Activated CD4-positive, alpha-beta memory T cell treated with anti-CD3 and anti-CD28 coated beads, Interleukin-2, amount 10 ng/mL, durations not matched to agents 7 days and 5 days (primary cell): Measurements from ENCODE around the gene MTHFD2L. TPM values are rescaled to one million over a fixed set of nuclear protein-coding genes. Genes with fewer than 3 reads are reported as not detected.

Experiments used
- CTCF ChIA-PET: fragments of 350-600 bp; sonication (Branson Sonifier 250); formaldehyde crosslinking; loops from one replicate; lab custom pipeline; 2021; ENCODE audit warnings: antibody characterized with exemption, inconsistent platforms; lab: Charles Lee
- POLR2A ChIA-PET: fragments of 350-600 bp; sonication (Branson Sonifier 250); formaldehyde crosslinking; loops from one replicate; lab custom pipeline; 2021; ENCODE audit warnings: antibody characterized with exemption; lab: Charles Lee
- DNase-seq: peaks from one replicate; pipeline ENCODE4 v3.0.0-alpha.2; 2020
- H3K27ac Mint-ChIP-seq: one replicate; pipeline ENCODE4 v1.8.0; 2021; ENCODE audit warnings: mild to moderate bottlenecking, mixed read lengths
- H3K27me3 Mint-ChIP-seq: one replicate; pipeline ENCODE4 v1.8.0; 2021; ENCODE audit warnings: mixed read lengths
- H3K36me3 Mint-ChIP-seq: one replicate; pipeline ENCODE4 v1.8.0; 2021; ENCODE audit warnings: low read depth, mixed read lengths
- H3K4me1 Mint-ChIP-seq: one replicate; pipeline ENCODE4 v1.8.0; 2021; ENCODE audit warnings: mixed read lengths
- H3K4me3 Mint-ChIP-seq: one replicate; pipeline ENCODE4 v1.8.0; 2021; ENCODE audit warnings: mild to moderate bottlenecking, mixed read lengths
- H3K9me3 Mint-ChIP-seq: one replicate; pipeline ENCODE4 v1.8.0; 2021; ENCODE audit warnings: mixed read lengths
- total RNA-seq, 2 experiments: library from RNA; stranded (reverse); gene quantifications; one replicate each; pipeline ENCODE4 v1.2.3, GENCODE V29; 2021

The MTHFD2L gene
- total RNA-seq, 2 experiments from 2014 or later, result 3.9 to 4.8 TPM

DNA sequence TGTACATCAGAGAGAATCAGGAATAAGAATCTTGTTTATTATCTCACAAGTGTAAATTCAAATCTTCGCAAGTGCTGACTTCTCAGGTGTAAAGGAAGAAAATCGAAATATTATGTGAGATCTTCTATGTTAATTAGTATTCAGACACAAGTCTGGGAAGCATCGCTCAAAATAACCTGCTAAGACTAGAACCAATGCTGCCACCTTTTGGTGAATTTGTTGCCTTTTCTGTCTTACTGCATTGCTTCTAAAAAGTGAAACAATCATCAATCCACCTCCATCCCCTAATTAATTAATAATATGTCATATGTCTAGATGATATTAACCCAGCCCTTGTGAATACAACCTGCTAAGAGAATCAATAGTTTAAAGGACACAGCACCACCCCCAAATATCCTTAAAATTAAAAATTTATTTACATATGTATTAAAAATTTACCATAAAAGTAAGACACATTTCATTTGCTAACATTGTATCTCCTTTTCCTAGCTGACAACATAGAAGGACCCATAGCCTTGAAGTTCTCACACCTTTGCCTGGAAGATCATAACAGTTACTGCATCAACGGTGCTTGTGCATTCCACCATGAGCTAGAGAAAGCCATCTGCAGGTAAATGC lies 153.9 kb downstream of the MTHFD2L start:
- no peaks in the 10 kb centered on the region for H3K27me3 Mint-ChIP-seq
- H3K36me3 Mint-ChIP-seq, result no peaks in the 10 kb centered on the region
- ChIA-PET POLR2A (no interaction called here), CTCF (interaction anchor here (0.8 to 1.7 kb wide), 4 partner anchors 81 to 122 kb away, joined by 3 to 7 read pairs (median 4); no protein-coding TSS in a partner anchor)
- H3K4me3 Mint-ChIP-seq, result no peak overlapping the region
- no peak for DNase-seq
- no peaks in the 10 kb centered on the region for H3K9me3 Mint-ChIP-seq
- no peak overlapping the region for H3K27ac Mint-ChIP-seq
- peaks cover 8% of the 10 kb centered on the region for H3K4me1 Mint-ChIP-seq

DNA sequence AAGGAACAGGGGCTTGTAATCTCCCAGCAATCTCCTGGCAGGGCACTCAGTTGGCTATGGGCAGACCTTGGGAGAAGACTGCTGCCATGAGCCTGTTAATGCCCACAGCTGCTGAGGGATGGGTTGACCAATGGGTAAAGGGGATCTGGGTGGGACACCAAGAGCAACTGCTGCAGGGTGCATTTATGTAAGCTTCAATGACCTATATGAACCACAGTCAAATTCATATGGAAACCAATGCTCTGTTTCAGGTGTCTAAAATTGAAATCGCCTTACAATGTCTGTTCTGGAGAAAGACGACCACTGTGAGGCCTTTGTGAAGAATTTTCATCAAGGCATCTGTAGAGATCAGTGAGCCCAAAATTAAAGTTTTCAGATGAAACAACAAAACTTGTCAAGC lies 156.4 kb downstream of the MTHFD2L start:
- DNase-seq, result no peak
- Mint-ChIP-seq H3K9me3 (no peaks in the 10 kb centered on the region), H3K27ac (no peak overlapping the region), H3K36me3 (no peaks in the 10 kb centered on the region), H3K4me1 (no peaks in the 10 kb centered on the region), H3K4me3 (no peak overlapping the region), H3K27me3 (no peaks in the 10 kb centered on the region)
- ChIA-PET CTCF (interaction anchor here (0.7 kb wide), 1 partner anchor 142 kb away, joined by 3 read pairs; no protein-coding TSS in a partner anchor), POLR2A (no interaction called here)

DNA sequence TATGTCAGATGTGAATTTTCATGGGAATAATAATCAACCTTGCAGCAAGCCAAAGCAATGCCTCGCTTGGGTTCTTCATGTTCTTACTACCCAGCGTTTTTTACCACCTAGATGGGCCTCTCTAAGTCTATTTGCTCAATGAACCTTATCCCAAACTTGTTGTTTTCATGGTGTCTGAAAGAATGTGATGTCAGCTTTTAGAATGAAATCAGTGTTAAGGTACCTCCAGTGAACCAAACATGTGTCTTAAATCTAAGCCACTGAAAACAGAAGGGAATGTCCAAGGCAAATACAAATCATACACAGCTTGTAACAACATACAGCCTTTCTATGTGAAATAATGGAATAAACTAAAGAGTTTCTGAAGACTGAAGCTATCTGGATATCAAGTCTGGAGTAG lies 157.0 kb downstream of the MTHFD2L start:
- Mint-ChIP-seq H3K4me1 (no peaks in the 10 kb centered on the region), H3K4me3 (no peak overlapping the region), H3K9me3 (no peaks in the 10 kb centered on the region), H3K27me3 (no peaks in the 10 kb centered on the region), H3K27ac (no peak overlapping the region), H3K36me3 (no peaks in the 10 kb centered on the region)
- POLR2A ChIA-PET, result no interaction called here
- CTCF ChIA-PET, result interaction anchor here (0.7 kb wide), 1 partner anchor 141 kb away, joined by 3 read pairs; no protein-coding TSS in a partner anchor
- no peak for DNase-seq

DNA sequence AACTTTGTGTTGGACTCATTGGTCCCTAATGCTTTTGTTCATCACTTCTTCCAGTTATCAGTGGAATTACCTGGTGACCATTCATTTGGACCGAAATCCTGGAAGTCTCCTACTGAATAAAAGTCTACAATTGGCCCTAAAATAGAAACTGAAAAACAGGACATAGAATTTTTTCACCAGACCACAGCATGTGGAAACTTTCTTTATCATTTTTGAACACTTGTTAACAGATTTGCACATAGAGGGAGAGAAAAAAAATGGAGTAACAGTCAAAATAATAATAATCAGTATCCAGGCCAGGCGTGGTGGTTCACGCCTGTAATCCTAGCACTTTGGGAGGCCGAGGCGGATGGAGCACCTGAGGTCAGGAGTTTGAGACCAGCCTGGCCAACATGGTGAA lies 157.5 kb downstream of the MTHFD2L start:
- CTCF ChIA-PET, result interaction anchor here (0.7 kb wide), 1 partner anchor 11 kb away, joined by 3 read pairs; no protein-coding TSS in a partner anchor
- DNase-seq, result no peak
- POLR2A ChIA-PET, result no interaction called here

DNA sequence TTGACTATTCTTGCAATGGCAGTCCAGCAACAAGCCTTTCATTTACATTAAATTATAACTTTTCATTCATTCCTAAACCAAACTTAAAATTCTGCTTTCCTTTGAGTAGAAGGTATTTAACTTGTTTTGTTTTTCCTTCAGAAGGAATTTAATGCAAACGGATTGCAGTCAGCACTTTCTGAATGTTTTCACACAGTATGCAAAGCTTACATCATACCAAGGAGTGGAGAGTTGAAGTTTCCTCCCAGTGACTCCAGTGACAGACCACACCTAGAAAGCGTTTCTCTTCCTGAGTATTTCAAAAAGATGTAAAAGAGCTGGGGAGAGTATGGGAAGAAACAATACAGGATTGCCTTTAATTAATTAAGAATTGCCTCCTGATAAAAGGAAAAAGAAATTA lies 158.5 kb downstream of the MTHFD2L start:
- POLR2A ChIA-PET, result no interaction called here
- Mint-ChIP-seq H3K4me3 (no peak overlapping the region), H3K27ac (no peak overlapping the region), H3K4me1 (no peaks in the 10 kb centered on the region), H3K27me3 (peaks cover 3% of the 10 kb centered on the region), H3K36me3 (no peaks in the 10 kb centered on the region), H3K9me3 (no peaks in the 10 kb centered on the region)
- CTCF ChIA-PET, result interaction anchor here (0.9 kb wide), 1 partner anchor 17 kb away, joined by 3 read pairs; no protein-coding TSS in a partner anchor
- DNase-seq, result no peak

More for the DNA sequence above, 157.5 kb downstream of the MTHFD2L start:
- Mint-ChIP-seq H3K4me3 (no peak overlapping the region), H3K4me1 (no peaks in the 10 kb centered on the region), H3K9me3 (no peaks in the 10 kb centered on the region), H3K27me3 (no peaks in the 10 kb centered on the region), H3K27ac (no peak overlapping the region), H3K36me3 (no peaks in the 10 kb centered on the region)

DNA sequence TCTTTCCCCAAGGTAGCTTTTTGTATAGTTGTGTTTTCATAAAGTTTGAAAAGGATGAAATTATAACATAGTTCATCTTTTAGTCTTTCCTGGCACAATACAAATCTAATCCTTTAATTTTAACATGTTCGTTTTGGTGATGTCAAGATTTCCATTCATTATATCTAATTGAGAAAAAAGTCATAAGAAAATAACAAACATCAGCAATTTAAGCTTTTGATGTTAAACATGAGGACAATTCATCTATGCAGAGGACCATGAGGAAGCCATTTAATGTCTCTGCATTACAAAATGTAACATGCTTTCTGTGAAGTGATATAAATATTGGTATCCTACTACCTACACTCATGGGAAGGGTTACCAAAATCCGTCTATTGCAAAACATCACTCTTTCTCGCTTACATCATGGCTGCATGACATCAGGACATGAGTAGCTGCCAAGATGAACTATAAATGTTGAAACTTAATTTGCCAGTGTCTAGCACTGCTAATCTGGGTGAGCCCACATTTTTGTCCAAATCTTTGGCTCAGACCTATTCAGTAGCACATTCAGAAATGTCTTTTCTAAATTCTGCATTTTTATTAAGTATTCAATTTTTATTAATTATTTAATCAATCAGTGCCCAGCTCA lies 159.8 kb downstream of the MTHFD2L start:
- H3K9me3 Mint-ChIP-seq, result no peaks in the 10 kb centered on the region
- H3K4me1 Mint-ChIP-seq, result no peaks in the 10 kb centered on the region
- no peak overlapping the region for H3K4me3 Mint-ChIP-seq
- ChIA-PET POLR2A (no interaction called here), CTCF (interaction anchor here (0.9 kb wide), 1 partner anchor 89 kb away, joined by 6 read pairs; no protein-coding TSS in a partner anchor)
- no peaks in the 10 kb centered on the region for H3K36me3 Mint-ChIP-seq
- DNase-seq, result no peak
- H3K27me3 Mint-ChIP-seq, result peaks cover 8% of the 10 kb centered on the region
- no peak overlapping the region for H3K27ac Mint-ChIP-seq

DNA sequence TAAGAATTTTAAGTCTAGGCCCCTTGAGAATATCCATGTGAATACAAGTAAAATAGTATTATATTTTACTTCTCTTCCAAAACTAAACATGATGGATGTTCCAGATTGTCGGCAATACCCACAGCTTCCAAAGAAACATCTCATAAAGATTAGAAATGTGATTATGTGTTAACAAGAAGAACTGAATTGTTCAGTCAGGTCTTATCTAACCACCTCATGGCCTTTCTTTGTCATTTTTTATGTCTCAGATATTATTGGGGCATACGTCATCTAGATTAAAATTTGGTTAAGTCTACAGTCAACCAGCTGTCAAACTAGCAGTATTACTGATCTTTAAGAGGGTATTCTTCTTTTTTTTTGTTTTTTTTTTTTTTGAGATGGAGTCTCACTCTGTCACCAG lies 160.4 kb downstream of the MTHFD2L start:
- ChIA-PET POLR2A (no interaction called here), CTCF (interaction anchor here (0.6 kb wide), 1 partner anchor 129 kb away, joined by 3 read pairs; no protein-coding TSS in a partner anchor)
- H3K9me3 Mint-ChIP-seq, result no peaks in the 10 kb centered on the region
- H3K27me3 Mint-ChIP-seq, result peaks cover 13% of the 10 kb centered on the region
- H3K27ac Mint-ChIP-seq, result no peak overlapping the region
- no peaks in the 10 kb centered on the region for H3K4me1 Mint-ChIP-seq
- H3K36me3 Mint-ChIP-seq, result no peaks in the 10 kb centered on the region
- H3K4me3 Mint-ChIP-seq, result no peak overlapping the region
- DNase-seq, result no peak

DNA sequence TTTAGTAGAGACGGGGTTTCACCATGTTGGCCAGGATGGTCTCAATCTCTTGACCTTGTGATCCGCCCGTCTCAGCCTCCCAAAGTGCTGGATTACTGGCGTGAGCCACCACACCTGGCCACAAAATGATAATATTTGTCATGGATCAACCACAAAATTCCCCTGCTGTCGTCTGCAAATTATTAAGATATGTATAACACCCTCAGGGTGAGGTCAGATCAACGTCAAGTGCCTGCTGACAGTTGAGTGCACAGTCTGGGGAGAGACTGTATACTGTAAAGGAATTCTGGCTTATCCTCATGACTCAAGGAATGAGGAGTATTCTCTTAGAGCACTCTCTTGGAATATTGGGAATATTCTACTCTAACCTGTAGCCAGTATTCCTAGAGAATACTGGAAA lies 161.6 kb downstream of the MTHFD2L start:
- H3K4me3 Mint-ChIP-seq, result no peak overlapping the region
- no peaks in the 10 kb centered on the region for H3K36me3 Mint-ChIP-seq
- DNase-seq, result no peak
- H3K4me1 Mint-ChIP-seq, result no peaks in the 10 kb centered on the region
- POLR2A ChIA-PET, result no interaction called here
- CTCF ChIA-PET, result interaction anchor here (1.3 to 1.8 kb wide), 3 partner anchors 18 to 356 kb away, joined by 4 to 11 read pairs (median 8); no protein-coding TSS in a partner anchor
- peaks cover 18% of the 10 kb centered on the region for H3K27me3 Mint-ChIP-seq
- H3K27ac Mint-ChIP-seq, result no peak overlapping the region
- no peaks in the 10 kb centered on the region for H3K9me3 Mint-ChIP-seq

DNA sequence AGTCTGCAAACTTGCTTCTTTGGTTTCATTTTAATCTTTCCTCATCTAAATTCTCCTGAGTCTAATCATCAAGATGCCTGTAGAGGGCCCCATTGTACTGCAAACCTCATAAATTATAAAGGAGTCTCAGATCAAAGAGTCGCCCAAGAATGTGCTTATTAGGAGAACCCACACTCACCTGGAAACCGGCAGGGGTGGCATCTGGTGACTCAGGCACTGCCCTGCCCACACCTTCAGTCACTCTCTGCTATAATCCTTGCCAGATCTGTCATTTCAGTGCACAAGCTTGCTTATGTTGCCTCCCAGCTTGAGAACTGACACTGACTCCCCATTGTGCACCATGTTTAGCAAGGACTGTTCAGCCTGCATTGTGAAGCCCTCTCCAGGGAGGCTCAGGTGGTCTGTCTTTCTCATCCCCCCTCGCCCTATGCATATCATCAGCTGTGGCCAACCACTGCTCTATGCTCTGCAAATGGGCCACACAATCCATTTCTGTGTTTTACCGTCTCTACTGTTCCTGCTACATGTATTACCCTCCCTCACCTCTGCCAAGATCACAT lies 162.7 kb downstream of the MTHFD2L start:
- Mint-ChIP-seq H3K9me3 (no peaks in the 10 kb centered on the region), H3K27me3 (peaks cover 18% of the 10 kb centered on the region), H3K4me3 (no peak overlapping the region), H3K4me1 (no peaks in the 10 kb centered on the region), H3K27ac (no peak overlapping the region), H3K36me3 (no peaks in the 10 kb centered on the region)
- POLR2A ChIA-PET, result no interaction called here
- CTCF ChIA-PET, result interaction anchor here (1.0 to 1.8 kb wide), 4 partner anchors 17 to 355 kb away, joined by 4 to 11 read pairs (median 8); no protein-coding TSS in a partner anchor
- DNase-seq, result no peak

DNA sequence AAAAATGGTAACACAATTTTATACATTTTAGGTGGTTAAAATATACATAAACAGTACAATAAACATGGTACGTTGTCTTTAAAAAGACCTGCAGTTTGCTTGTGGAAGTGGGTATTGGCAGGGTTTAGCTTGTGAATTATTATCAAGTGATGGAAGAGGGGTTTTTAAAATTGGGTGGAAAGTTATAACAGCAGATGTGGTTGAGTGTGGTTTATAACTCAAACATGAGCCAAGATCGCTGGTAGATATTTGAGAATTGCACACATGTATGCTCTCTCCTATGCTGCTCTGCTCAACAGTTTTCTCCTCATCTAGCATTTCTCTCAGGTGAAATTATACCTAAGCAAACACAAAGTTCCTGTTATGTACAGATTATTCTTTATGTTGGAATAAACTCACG lies 164.4 kb downstream of the MTHFD2L start:
- H3K4me1 Mint-ChIP-seq, result no peaks in the 10 kb centered on the region
- CTCF ChIA-PET, result no interaction called here
- H3K27me3 Mint-ChIP-seq, result peaks cover 18% of the 10 kb centered on the region
- DNase-seq, result no peak
- POLR2A ChIA-PET, result no interaction called here
- no peak overlapping the region for H3K27ac Mint-ChIP-seq
- no peak overlapping the region for H3K4me3 Mint-ChIP-seq
- no peaks in the 10 kb centered on the region for H3K9me3 Mint-ChIP-seq
- H3K36me3 Mint-ChIP-seq, result no peaks in the 10 kb centered on the region

DNA sequence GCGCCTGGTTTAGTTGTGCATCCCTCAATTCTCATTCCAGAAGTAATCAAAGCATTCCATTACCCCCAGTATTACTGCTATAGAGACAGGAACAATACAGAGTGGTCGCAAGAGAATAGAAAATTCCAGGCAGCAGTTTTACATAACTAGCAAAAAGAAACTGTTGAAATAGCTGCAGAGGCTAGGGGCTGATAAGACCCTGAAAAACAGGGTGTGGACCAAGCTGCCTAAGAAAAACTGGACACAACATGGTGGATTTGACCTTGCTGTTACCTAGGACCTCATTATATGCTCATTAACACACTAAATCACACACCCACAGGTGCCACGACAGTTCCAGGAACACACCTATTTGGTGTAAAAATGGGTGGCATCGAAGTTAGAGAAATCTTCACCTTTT lies 165.7 kb downstream of the MTHFD2L start:
- H3K27ac Mint-ChIP-seq, result no peak overlapping the region
- CTCF ChIA-PET, result no interaction called here
- POLR2A ChIA-PET, result no interaction called here
- H3K4me1 Mint-ChIP-seq, result no peaks in the 10 kb centered on the region
- H3K4me3 Mint-ChIP-seq, result no peak overlapping the region
- no peaks in the 10 kb centered on the region for H3K36me3 Mint-ChIP-seq
- H3K9me3 Mint-ChIP-seq, result no peaks in the 10 kb centered on the region
- H3K27me3 Mint-ChIP-seq, result peaks cover 21% of the 10 kb centered on the region
- DNase-seq, result no peak

DNA sequence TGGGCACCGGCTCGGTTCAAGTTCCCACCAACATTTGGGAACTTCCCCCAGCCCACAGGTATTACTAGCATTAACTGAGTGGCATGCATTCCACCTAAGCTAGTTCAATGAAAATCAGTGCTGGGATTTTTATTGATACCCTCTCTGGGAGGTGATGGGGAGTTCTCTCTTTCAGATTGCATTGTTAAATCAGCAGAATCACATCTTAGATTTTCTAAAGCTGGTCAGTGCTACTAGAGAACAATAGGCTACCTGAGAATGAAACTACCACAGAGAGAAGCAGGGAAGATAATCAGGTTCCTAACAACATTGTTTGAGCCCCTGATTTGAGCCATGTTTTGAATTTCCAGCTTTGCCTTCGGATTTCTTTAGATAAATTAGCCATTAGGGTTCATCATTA lies 166.3 kb downstream of the MTHFD2L start:
- H3K4me3 Mint-ChIP-seq, result no peak overlapping the region
- ChIA-PET CTCF (no interaction called here), POLR2A (no interaction called here)
- no peaks in the 10 kb centered on the region for H3K4me1 Mint-ChIP-seq
- no peaks in the 10 kb centered on the region for H3K9me3 Mint-ChIP-seq
- DNase-seq, result no peak
- no peak overlapping the region for H3K27ac Mint-ChIP-seq
- H3K27me3 Mint-ChIP-seq, result peaks cover 27% of the 10 kb centered on the region
- no peaks in the 10 kb centered on the region for H3K36me3 Mint-ChIP-seq

DNA sequence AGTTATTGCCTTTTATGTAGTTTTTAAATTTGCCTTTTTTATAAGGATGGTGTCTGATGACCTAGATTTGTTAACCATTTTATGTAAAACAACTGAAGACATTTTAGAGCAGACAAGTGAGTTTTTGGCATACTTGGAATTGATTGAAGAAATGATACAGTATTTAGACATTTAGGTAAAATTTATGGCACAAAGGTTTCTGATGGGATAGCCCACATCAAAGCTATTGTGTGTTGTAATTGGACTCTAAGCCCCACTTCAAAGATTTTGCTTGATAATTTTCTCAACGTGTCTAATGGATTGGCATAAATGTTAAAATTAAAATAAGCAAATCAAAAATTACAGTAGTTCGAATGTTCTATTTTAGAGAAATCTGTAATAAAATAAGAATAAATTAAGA lies 168.0 kb downstream of the MTHFD2L start:
- ChIA-PET POLR2A (no interaction called here), CTCF (no interaction called here)
- Mint-ChIP-seq H3K27ac (no peak overlapping the region), H3K9me3 (no peaks in the 10 kb centered on the region), H3K4me3 (no peak overlapping the region), H3K36me3 (no peaks in the 10 kb centered on the region), H3K4me1 (no peaks in the 10 kb centered on the region), H3K27me3 (peaks cover 31% of the 10 kb centered on the region)
- DNase-seq, result no peak
